K562 (cell line): ENCODE data around the gene RAB3GAP1. TPM values are rescaled to one million over a fixed set of nuclear protein-coding genes. Genes with fewer than 3 reads are reported as not detected.

ENCODE experiments used
- ATAC-seq: fragments of 200-7000 bp; cut with Tn5 transposase; 3 replicates; pipeline ENCODE4 v1.9.1; 2020; ENCODE audit warnings: moderate library complexity
- BruUV-seq: library from RNA; stranded (reverse); fragments of 400-500 nt; replicated peaks from 2 replicates; lab custom pipeline; 2021; lab: Mats Ljungman, UMichigan
- CTCF ChIA-PET: fragments of 300-600 bp; formaldehyde crosslinking; extraction: SDS; loops from one replicate; lab custom pipeline; 2021; ENCODE audit warnings: low intra/inter-chr PET ratio; lab: Yijun Ruan, JAX
- POLR2A ChIA-PET: fragments of 300-600, 350-650 bp; sonication (Branson Sonifier 250); formaldehyde crosslinking; extraction: SDS; loops from one replicate; lab custom pipeline; 2021; ENCODE audit warnings: antibody characterized with exemption, inconsistent platforms; lab: Yijun Ruan, JAX
- DNase-seq, 4 experiments: peaks; one replicate each; pipeline versions ENCODE4 v3.0.0 to v3.0.0-alpha.2; 2011 to 2018; ENCODE audit warnings: low spot score in 3 of 4, mixed read lengths in 3 of 4; ENCODE audit errors: extremely low read depth in 1 of 4
- FAIRE-seq: peaks from 2 replicates; lab custom pipeline; 2011; peaks lifted over from hg19 to GRCh38; lab: Jason Lieb, UNC
- H2AFZ ChIP-seq: 2 replicates; pipeline ENCODE4 v1.6.0; 2011; ENCODE audit warnings: low read depth, low read length, control low read depth, inconsistent platforms
- H3K27ac ChIP-seq: fragments of 200-600 bp; 3 replicates; pipeline ENCODE4 v1.8.0; 2011; ENCODE audit warnings: low read depth, mild to moderate bottlenecking, control low read depth, inconsistent platforms, low read length, moderate library complexity, mixed read lengths; ENCODE audit errors: extremely low read depth
- H3K27me3 ChIP-seq, 2 experiments: fragments of 300-600 bp in 1 of 2; 2 replicates in 1 of 2; 3 replicates in 1 of 2; pipeline versions ENCODE4 v1.6.0 to v1.8.0; 2011; ENCODE audit warnings: inconsistent platforms in 2 of 2, low read length in 2 of 2, mild to moderate bottlenecking in 1 of 2, mixed read lengths in 1 of 2, moderate library complexity in 1 of 2; ENCODE audit not compliant: control insufficient read depth in 2 of 2, insufficient read depth in 2 of 2
- H3K36me3 ChIP-seq: fragments of 300-600 bp; 3 replicates; pipeline ENCODE4 v1.8.0; 2011; ENCODE audit warnings: mild to moderate bottlenecking, low read length, inconsistent platforms; ENCODE audit not compliant: control insufficient read depth, insufficient read depth
- H3K4me1 ChIP-seq, 2 experiments: fragments of 200-600 bp in 1 of 2; replicated peaks in 1 of 2; 2 replicates in 1 of 2; 3 replicates in 1 of 2; pipeline versions ENCODE4 v1.5.1 to v1.8.0; 2011; ENCODE audit warnings: inconsistent platforms in 2 of 2, low read length in 2 of 2, mild to moderate bottlenecking in 1 of 2, mixed read lengths in 1 of 2, moderate library complexity in 1 of 2; ENCODE audit not compliant: control insufficient read depth in 2 of 2, insufficient read depth in 2 of 2
- H3K4me2 ChIP-seq: 2 replicates; pipeline ENCODE4 v1.6.1; 2011; ENCODE audit warnings: low read length, control low read depth, inconsistent platforms, mixed read lengths; ENCODE audit not compliant: insufficient read depth
- H3K4me3 ChIP-seq: fragments of 200-600 bp; sonication (generic), shearing (Covaris generic); 2 replicates; pipeline ENCODE4 v1.5.1; 2016; ENCODE audit warnings: control low read depth, inconsistent platforms
- H3K79me2 ChIP-seq: fragments of 200-600 bp; 3 replicates; pipeline ENCODE4 v1.8.0; 2011; ENCODE audit warnings: low read length, inconsistent platforms; ENCODE audit not compliant: control insufficient read depth, insufficient read depth
- H3K9ac ChIP-seq, 2 experiments: 2 replicates each; pipeline versions ENCODE4 v1.6.0 to v1.6.1; 2011; ENCODE audit warnings: low read depth in 2 of 2, low read length in 2 of 2, control low read depth in 1 of 2, inconsistent platforms in 1 of 2, mild to moderate bottlenecking in 1 of 2, mixed read lengths in 1 of 2; ENCODE audit not compliant: insufficient read depth in 1 of 2
- H3K9me1 ChIP-seq: one replicate; pipeline ENCODE4 v1.6.0; 2011; ENCODE audit warnings: inconsistent platforms, mild to moderate bottlenecking, low read length, moderate library complexity; ENCODE audit not compliant: control insufficient read depth, insufficient read depth
- H3K9me3 ChIP-seq: replicated peaks from 2 replicates; pipeline ENCODE4 v1.5.1; 2011; ENCODE audit warnings: low read depth, low read length, inconsistent platforms; ENCODE audit not compliant: control insufficient read depth, insufficient read depth
- H4K20me1 ChIP-seq: replicated peaks from 2 replicates; pipeline ENCODE4 v1.6.1; 2011; ENCODE audit warnings: low read length, inconsistent platforms, mixed read lengths; ENCODE audit not compliant: control insufficient read depth, insufficient read depth
- CEBPB ChIP-seq: fragments of 450-650 bp; IDR thresholded peaks from 2 replicates; pipeline ENCODE4 v1.6.1; 2016; ENCODE audit warnings: missing genetic modification characterization, missing compliant biosample characterization
- CEBPG ChIP-seq, 3 experiments: fragments of 200-800 bp in 1 of 3; sonication (Bioruptor generic) in 1 of 3; sonication (generic) in 1 of 3; formaldehyde crosslinking in 1 of 3; IDR thresholded peaks in 2 of 3; conservative IDR thresholded peaks in 1 of 3; 2 replicates each; pipeline versions ENCODE4 v1.6.1 to v1.8.0; 2016 to 2022; ENCODE audit warnings: missing compliant biosample characterization in 2 of 3, missing genetic modification characterization in 2 of 3, mild to moderate bottlenecking in 1 of 3, missing genetic modification reagents in 1 of 3
- E2F4 ChIP-seq: sonication (generic); formaldehyde crosslinking; IDR thresholded peaks from 2 replicates; pipeline ENCODE4 v1.8.0; 2022; ENCODE audit warnings: mild to moderate bottlenecking, low read depth, missing genetic modification reagents
- KLF1 ChIP-seq: fragments of 450-650 bp; IDR thresholded peaks from 2 replicates; pipeline ENCODE4 v1.6.1; 2016; ENCODE audit warnings: missing genetic modification characterization, missing compliant biosample characterization
- MAFG ChIP-seq: fragments of 450-650 bp; conservative IDR thresholded peaks from 2 replicates; pipeline ENCODE4 v1.6.1; 2016; ENCODE audit warnings: missing genetic modification characterization, missing compliant biosample characterization
- NR1H2 ChIP-seq: sonication (generic); formaldehyde crosslinking; IDR thresholded peaks from 2 replicates; pipeline ENCODE4 v1.4.0; 2020; ENCODE audit warnings: mild to moderate bottlenecking, missing genetic modification reagents
- RBM25 ChIP-seq: fragments of 200-400 bp; formaldehyde crosslinking; IDR thresholded peaks from 2 replicates; pipeline ENCODE4 v1.6.1; 2018; ENCODE audit warnings: low read length, low read depth, moderate library complexity; ENCODE audit not compliant: severe bottlenecking
- TEAD4 ChIP-seq, 2 experiments: sonication (generic) in 1 of 2; formaldehyde crosslinking in 1 of 2; IDR thresholded peaks; 2 replicates each; pipeline versions ENCODE4 v1.6.1 to v1.8.0; 2012 to 2022; ENCODE audit warnings: borderline replicate concordance in 1 of 2, inconsistent platforms in 1 of 2, low read length in 1 of 2, mild to moderate bottlenecking in 1 of 2, missing genetic modification reagents in 1 of 2
- TRIM28 ChIP-seq: fragments of 450-650 bp; IDR thresholded peaks from 2 replicates; pipeline ENCODE4 v1.6.1; 2017
- ZNF316 ChIP-seq: fragments of 450-650 bp; IDR thresholded peaks from 2 replicates; pipeline ENCODE4 v1.6.1; 2016
- ZNF592 ChIP-seq: fragments of 450-650 bp; IDR thresholded peaks from 2 replicates; pipeline ENCODE4 v1.6.1; 2017; ENCODE audit warnings: antibody characterized with exemption, mild to moderate bottlenecking
- WGBS: fragments of 100-300 bp; shearing (Covaris generic); methylation state at CpG from one replicate; pipeline ENCODE4 v1.1.6; 2016; ENCODE audit warnings: low coverage, mixed read lengths; ENCODE audit not compliant: insufficient coverage; ENCODE audit errors: missing lambda C conversion rate; 5-methylcytosine and 5-hydroxymethylcytosine counted together
- in situ Hi-C: fragments of 300-500 bp; cut with MboI; formaldehyde crosslinking; loops from 4 replicates; pipeline ENCODE4 v1.15.0; 2018; ENCODE audit warnings: inconsistent platforms, mixed read lengths
- intact Hi-C: fragments of 100-400 bp; cut with micrococcal nuclease; formaldehyde crosslinking; loops from 2 replicates; pipeline ENCODE4 v1.14.2; 2022
- polyA plus RNA-seq, 8 experiments: library from polyadenylated mRNA; depleted of rRNA in 4 of 8; stranded (reverse) in 5 of 8; unstranded in 3 of 8; fragments of >200 nt; fragmentation: Nextera tagmentation in 2 of 8; fragmentation: Illumina TruSeq in 1 of 8; extraction: Ambion mirVana in 2 of 8; extraction: Trizol in 1 of 8; gene quantifications; 2 replicates each; pipeline versions ENCODE4 v1.2.1 to v1.2.3, GENCODE V29; 2011 to 2014; ENCODE audit warnings: inconsistent platforms in 1 of 8, missing spikeins in 1 of 8
- total RNA-seq, 7 experiments: library from RNA; depleted of rRNA in 6 of 7; stranded (reverse); fragments of >200 nt in 6 of 7; fragmentation: Illumina TruSeq in 2 of 7; extraction: Trizol in 2 of 7; gene quantifications; 2 replicates each; pipeline versions ENCODE4 v1.2.1 to v1.2.3, GENCODE V29; 2011 to 2021; ENCODE audit warnings: low replicate concordance in 1 of 7

Gene RAB3GAP1
- total and polyA plus RNA-seq, 9 of the 15 experiments (the other 6 are each of a cell fraction or from before 2014, with no cell fraction given) = 15.5 to 48.6 (median 33.0) TPM

- 0 out of 2 replicates have a peak, but pooled peaks cover 2% of the 10 kb centered on the region for H3K9me3 ChIP-seq
- DNase-seq (no peak), ATAC-seq (no peak), FAIRE-seq (no peak)
- ChIA-PET POLR2A (no interaction called here), CTCF (no interaction called here)
- no peaks in the 10 kb centered on the region for H4K20me1 ChIP-seq
- 59% methylated on average over 3 of the region's 3 CpGs for WGBS
- no TSS peak for BruUV-seq
- no peak overlapping the region for H3K27ac ChIP-seq
- H3K4me2 ChIP-seq = no peak overlapping the region
- no peaks in the 10 kb centered on the region for H3K4me1 ChIP-seq
- intact Hi-C loops = no loop called here
- no peaks in the 10 kb centered on the region for H3K27me3 ChIP-seq
- H3K79me2 ChIP-seq = no peaks in the 10 kb centered on the region
- TF ChIP-seq NR1H2 (CRISPR knock-in tag) (no peak), KLF1 (no peak), TRIM28 (no peak), TEAD4 (IDR thresholded peaks at IDR 0.05; ENCODE audit: low read length) (no peak), TEAD4 (CRISPR knock-in tag; IDR thresholded peaks at IDR 0.05; ENCODE audit: borderline replicate concordance) (no peak), E2F4 (CRISPR knock-in tag) (no peak)
- H3K9ac ChIP-seq = no peak overlapping the region
- no peaks in the 10 kb centered on the region for H3K36me3 ChIP-seq
- no peak overlapping the region for H3K4me3 ChIP-seq
- H3K9me1 ChIP-seq = no peaks in the 10 kb centered on the region
- H2AFZ ChIP-seq = no peak overlapping the region
- in situ Hi-C loops = no loop called here
Measured at GRCh38 chr2:135198481-135198880, 146.4 kb downstream of the RAB3GAP1 start.

- no peak overlapping the region for H3K4me3 ChIP-seq
- peak; percentile 30; the same call in 1 of the 2 replicates for TF ChIP-seq CEBPB (tag)
- TF ChIP-seq ZNF316 = peak; percentile 64
- TF ChIP-seq CEBPG (CRISPR knock-in tag; IDR thresholded peaks at IDR 0.05) = no peak
- TF ChIP-seq CEBPG (tag; conservative IDR thresholded peaks at IDR 0.05 in 1 of 2, IDR thresholded peaks at IDR 0.05 in 1 of 2) = peak in 1 of 2 experiments; percentile 44; a peak in 1 of 4 replicates
- peak; percentile 16; the same call in 1 of the 2 replicates for TF ChIP-seq MAFG (tag)
- no peak for TF ChIP-seq RBM25
- no peak for TF ChIP-seq ZNF592
Measured at GRCh38 chr2:135202751-135203150, 150.7 kb downstream of the RAB3GAP1 start.

More at GRCh38 chr2:135202751-135203150, 150.7 kb downstream of the RAB3GAP1 start:
- POLR2A ChIA-PET = no interaction called here
- no peak overlapping the region for H3K4me2 ChIP-seq
- intact Hi-C loops (no loop called here), in situ Hi-C loops (no loop called here)
- H2AFZ ChIP-seq = no peak overlapping the region
- H3K9ac ChIP-seq = no peak overlapping the region
- FAIRE-seq = no peak
- H3K4me1 ChIP-seq = no peaks in the 10 kb centered on the region
- DNase-seq = no peak
- BruUV-seq = no TSS peak
- no peaks in the 10 kb centered on the region for H3K27me3 ChIP-seq
- H3K9me1 ChIP-seq = no peaks in the 10 kb centered on the region
- H3K9me3 ChIP-seq = no peaks in the 10 kb centered on the region
- H3K27ac ChIP-seq = no peak overlapping the region
- H3K79me2 ChIP-seq = no peaks in the 10 kb centered on the region
- peaks cover 4% of the 10 kb centered on the region; the same call in 1 of the 3 replicates for H3K36me3 ChIP-seq
- CTCF ChIA-PET = no interaction called here
- H4K20me1 ChIP-seq = no peaks in the 10 kb centered on the region
- no peak for ATAC-seq
